Fibroblast of skin of abdomen (primary cell): ENCODE results near the gene ARHGAP1.

Experiments
- DNase-seq: peaks from one replicate; pipeline ENCODE4 v3.0.0-alpha.2; 2013

The ARHGAP1 gene

GRCh38 chr11:46639197-46639839, 61.1 kb downstream of the ARHGAP1 start:
- DNase-seq, result no peak

- no peak for DNase-seq
Observed at GRCh38 chr11:46637546-46637945, 62.9 kb downstream of the ARHGAP1 start.

- DNase-seq, result no peak
Observed at GRCh38 chr11:46635557-46636139, 64.8 kb downstream of the ARHGAP1 start.

GRCh38 chr11:46633291-46634217, 66.9 kb downstream of the ARHGAP1 start:
- no peak for DNase-seq

GRCh38 chr11:46632502-46632901, 67.9 kb downstream of the ARHGAP1 start:
- no peak for DNase-seq

GRCh38 chr11:46631676-46632075, 68.7 kb downstream of the ARHGAP1 start:
- DNase-seq, result no peak

- no peak for DNase-seq
Observed at GRCh38 chr11:46630237-46630636, 70.2 kb downstream of the ARHGAP1 start.

GRCh38 chr11:46628961-46629360, 71.5 kb downstream of the ARHGAP1 start:
- no peak for DNase-seq
